HepG2 (cell line): Measurements from ENCODE around the gene FKBP5. TPM values are rescaled to one million over a fixed set of nuclear protein-coding genes. Genes with fewer than 3 reads are reported as not detected.

Experiments used
- ATAC-seq: fragments of 200-7000 bp; cut with Tn5 transposase; 3 replicates; pipeline ENCODE4 v1.9.1; 2020; ENCODE audit warnings: mild to moderate bottlenecking, moderate library complexity
- BruUV-seq: library from RNA; stranded (reverse); fragments of 400-500 nt; replicated peaks from 2 replicates; lab custom pipeline; 2021; lab: Mats Ljungman, UMichigan
- CTCF ChIA-PET: fragments of 300-600 bp; formaldehyde crosslinking; extraction: SDS; loops from one replicate; lab custom pipeline; 2021; ENCODE audit warnings: low total read pairs, inconsistent platforms, low intra/inter-chr PET ratio; lab: Yijun Ruan, JAX
- POLR2A ChIA-PET: fragments of 350-600 bp; sonication (Branson Sonifier 250); formaldehyde crosslinking; loops from one replicate; lab custom pipeline; 2020; ENCODE audit warnings: antibody characterized with exemption, inconsistent platforms; lab: Yijun Ruan, JAX
- DNase-seq: peaks from one replicate; pipeline ENCODE4 v3.0.0-alpha.2; 2015; ENCODE audit warnings: low spot score
- FAIRE-seq: peaks from 3 replicates; lab custom pipeline; 2011; peaks lifted over from hg19 to GRCh38; lab: Jason Lieb, UNC
- H2AFZ ChIP-seq: one replicate; pipeline ENCODE4 v1.6.1; 2011; ENCODE audit warnings: low read length, inconsistent platforms
- H3K27ac ChIP-seq: fragments of 300-600 bp; 3 replicates; pipeline ENCODE4 v1.8.0; 2011; ENCODE audit warnings: mixed run types, mild to moderate bottlenecking, mixed read lengths, low read length, inconsistent platforms; ENCODE audit not compliant: insufficient read depth; ENCODE audit errors: extremely low read length
- H3K27me3 ChIP-seq, 2 experiments: fragments of 200-600 bp in 1 of 2; 2 replicates in 1 of 2; 3 replicates in 1 of 2; pipeline versions ENCODE4 v1.6.0 to v1.8.0; 2011; ENCODE audit warnings: low read length in 2 of 2, mild to moderate bottlenecking in 2 of 2, moderate library complexity in 2 of 2, inconsistent platforms in 1 of 2; ENCODE audit not compliant: insufficient read depth in 2 of 2, control insufficient read depth in 1 of 2
- H3K36me3 ChIP-seq, 2 experiments: fragments of 200-600 bp in 1 of 2; replicated peaks in 1 of 2; 2 replicates in 1 of 2; 3 replicates in 1 of 2; pipeline versions ENCODE4 v1.5.1 to v1.8.0; 2011; ENCODE audit warnings: low read length in 2 of 2, inconsistent platforms in 1 of 2; ENCODE audit not compliant: insufficient read depth in 2 of 2, control insufficient read depth in 1 of 2
- H3K4me1 ChIP-seq: 2 replicates; pipeline ENCODE4 v1.5.1; 2012; ENCODE audit warnings: low read length, inconsistent platforms; ENCODE audit not compliant: insufficient read depth
- H3K4me2 ChIP-seq: 2 replicates; pipeline ENCODE4 v1.6.0; 2011; ENCODE audit warnings: low read depth, low read length, inconsistent platforms
- H3K4me3 ChIP-seq, 3 experiments: fragments of 200-600 bp in 1 of 3; sonication (generic), shearing (Covaris generic) in 1 of 3; replicated peaks in 1 of 3; 2 replicates each; pipeline ENCODE4 v1.5.1; 2011 to 2016; ENCODE audit warnings: low read length in 3 of 3, inconsistent platforms in 2 of 3, low read depth in 2 of 3, mild to moderate bottlenecking in 2 of 3, control low read depth in 1 of 3, mixed read lengths in 1 of 3; ENCODE audit not compliant: insufficient read depth in 1 of 3
- H3K79me2 ChIP-seq: one replicate; pipeline ENCODE4 v1.6.1; 2011; ENCODE audit warnings: low read length, inconsistent platforms; ENCODE audit not compliant: insufficient read depth
- H3K9ac ChIP-seq: 2 replicates; pipeline ENCODE4 v1.6.0; 2011; ENCODE audit warnings: mild to moderate bottlenecking, low read depth, low read length, inconsistent platforms; ENCODE audit not compliant: insufficient read depth
- H3K9me3 ChIP-seq: 2 replicates; pipeline ENCODE4 v1.5.1; 2012; ENCODE audit warnings: mild to moderate bottlenecking, low read length
- H4K20me1 ChIP-seq: 2 replicates; pipeline ENCODE4 v1.6.0; 2011; ENCODE audit warnings: inconsistent platforms, mild to moderate bottlenecking, low read length, moderate library complexity; ENCODE audit not compliant: insufficient read depth
- CEBPB ChIP-seq: IDR thresholded peaks from 2 replicates; pipeline ENCODE4 v1.6.1; 2011; ENCODE audit warnings: low read depth, low read length, improper control_type of control experiment, borderline replicate concordance
- CEBPG ChIP-seq: IDR thresholded peaks from 2 replicates; pipeline ENCODE4 v1.6.1; 2016
- FOSL1 ChIP-seq: sonication (generic); formaldehyde crosslinking; IDR thresholded peaks from 2 replicates; pipeline ENCODE4 v1.9.0; 2021; ENCODE audit warnings: missing genetic modification reagents, borderline replicate concordance
- FOSL2 ChIP-seq: sonication (generic); formaldehyde crosslinking; IDR thresholded peaks from 2 replicates; pipeline ENCODE4 v1.4.0; 2020; ENCODE audit warnings: missing genetic modification reagents
- MAFF ChIP-seq: IDR thresholded peaks from 2 replicates; pipeline ENCODE4 v1.6.1; 2011; ENCODE audit warnings: low read depth, low read length, improper control_type of control experiment
- MAFK ChIP-seq, 2 experiments: IDR thresholded peaks in 1 of 2; conservative IDR thresholded peaks in 1 of 2; 2 replicates each; pipeline ENCODE4 v1.6.1; 2011; ENCODE audit warnings: improper control_type of control experiment in 2 of 2, low read length in 2 of 2
- MTF2 ChIP-seq: sonication (generic); formaldehyde crosslinking; IDR thresholded peaks from 2 replicates; pipeline ENCODE4 v1.5.0; 2020; ENCODE audit warnings: missing genetic modification reagents, borderline replicate concordance
- RARA ChIP-seq: IDR thresholded peaks from 2 replicates; pipeline ENCODE4 v1.6.1; 2016; ENCODE audit warnings: missing genetic modification reagents, missing compliant biosample characterization
- SAP130 ChIP-seq: IDR thresholded peaks from 2 replicates; pipeline ENCODE4 v1.6.1; 2016; ENCODE audit warnings: low read depth
- ZNF30 ChIP-seq: sonication (generic); formaldehyde crosslinking; IDR thresholded peaks from 2 replicates; pipeline ENCODE4 v1.5.0; 2020; ENCODE audit warnings: mild to moderate bottlenecking, missing genetic modification reagents
- ZNF530 ChIP-seq: sonication (generic); formaldehyde crosslinking; IDR thresholded peaks from 2 replicates; pipeline ENCODE4 v1.5.0; 2020; ENCODE audit warnings: low read depth, mild to moderate bottlenecking, missing genetic modification reagents
- WGBS: methylation state at CpG from one replicate; pipeline ENCODE4 v1.1.6; 2017; ENCODE audit warnings: low lambda C conversion rate; 5-methylcytosine and 5-hydroxymethylcytosine counted together
- in situ Hi-C: cut with HindIII; loops from 2 replicates; pipeline ENCODE4 v1.10.0; 2017; ENCODE audit warnings: low pct_unique_long_range_greater_than_20kb; ENCODE audit not compliant: extremely low pct_ligation_motif_present
- intact Hi-C: fragments of 100-400 bp; cut with micrococcal nuclease; formaldehyde crosslinking; loops from one replicate; pipeline ENCODE4 v1.10.0; 2022; ENCODE audit not compliant: unreplicated experiment
- polyA plus RNA-seq, 8 experiments: library from polyadenylated mRNA; depleted of rRNA in 3 of 8; stranded (reverse) in 7 of 8; unstranded in 1 of 8; fragments of >200 nt; fragmentation: Illumina TruSeq in 4 of 8; extraction: Trizol in 4 of 8; gene quantifications; 2 replicates each; pipeline versions ENCODE4 v1.2.1 to v1.2.3, GENCODE V29; 2011 to 2016; ENCODE audit warnings: low read depth in 4 of 8, missing spikeins in 1 of 8, mixed read lengths in 1 of 8; ENCODE audit not compliant: insufficient read depth in 1 of 8
- total RNA-seq, 5 experiments: library from RNA; depleted of rRNA; stranded (reverse); fragments of >200 nt; fragmentation: Illumina TruSeq; extraction: Trizol; gene quantifications; 2 replicates each; pipeline ENCODE4 v1.2.3, GENCODE V29; 2016; ENCODE audit warnings: low read depth in 1 of 5
- TF ChIP-seq, protein P1 (sequence below): sonication (generic); formaldehyde crosslinking; IDR thresholded peaks from 2 replicates; pipeline ENCODE4 v1.4.0; 2020; ENCODE audit warnings: missing genetic modification reagents

The FKBP5 gene
- total and polyA plus RNA-seq, 2 of the 13 experiments (the other 11 are each of a cell fraction or from before 2014, with no cell fraction given), result 8.0 to 17.4 TPM

DNA sequence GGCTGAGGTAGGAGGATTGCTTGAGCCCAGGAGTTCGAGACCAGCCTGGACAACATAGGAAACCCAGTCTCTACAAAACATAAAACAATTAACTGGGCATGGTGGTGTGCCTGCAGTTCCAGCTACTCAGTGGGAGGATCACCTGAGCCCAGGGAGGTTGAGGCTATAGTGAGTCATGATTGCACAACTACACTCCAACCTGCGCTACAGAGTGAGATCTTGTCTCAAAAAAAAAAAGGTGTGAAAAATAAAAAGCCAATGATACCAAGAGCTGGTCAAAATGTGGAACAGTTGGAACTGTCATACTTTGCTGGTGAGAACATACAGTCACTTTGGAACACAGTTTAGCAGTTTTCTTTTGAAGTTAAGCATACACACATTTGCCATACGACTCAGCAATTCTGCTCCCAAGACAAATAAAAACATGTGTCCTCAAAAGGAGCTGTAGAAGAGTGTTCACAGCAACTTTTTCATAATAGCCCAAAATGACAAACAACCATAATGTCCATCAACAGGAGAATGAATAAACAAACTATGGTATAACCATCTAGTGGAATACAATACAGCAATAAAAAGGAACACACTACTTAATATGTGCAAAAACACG, 21.6 kb upstream of the FKBP5 start:
- Histone ChIP-seq H3K36me3 (no peaks in the 10 kb centered on the region), H3K4me2 (no peak overlapping the region), H3K79me2 (no peaks in the 10 kb centered on the region), H3K9ac (no peak overlapping the region), H3K9me3 (no peaks in the 10 kb centered on the region), H3K27ac (no peak overlapping the region), H2AFZ (no peak overlapping the region), H3K4me3 (no peak overlapping the region), H3K4me1 (peaks cover 25% of the 10 kb centered on the region), H3K27me3 (no peaks in the 10 kb centered on the region), H4K20me1 (no peaks in the 10 kb centered on the region)
- BruUV-seq, result no TSS peak
- ChIA-PET POLR2A (no interaction called here), CTCF (no interaction called here)
- in situ Hi-C loops, result no loop called here
- TF ChIP-seq MAFK (conservative IDR thresholded peaks at IDR 0.05 in 1 of 2, IDR thresholded peaks at IDR 0.05 in 1 of 2; ENCODE audit: low read length in 2 of 2) (peak; percentile 54 to 59; a peak in 3 of 4 replicates), FOSL1 (CRISPR knock-in tag) (0 out of 2 replicates have a peak, but pooled peaks have one; percentile 11), FOSL2 (CRISPR knock-in tag) (peak; percentile 91), CEBPB (peak; percentile 93), SAP130 (CRISPR knock-in tag) (0 out of 2 replicates have a peak, but pooled peaks have one; percentile 17), MTF2 (no peak), ZNF30 (no peak), RARA (CRISPR knock-in tag) (0 out of 2 replicates have a peak, but pooled peaks have one; percentile 22), ZNF530 (CRISPR knock-in tag) (no peak), CEBPG (peak; percentile 81), MAFF (peak; percentile 42; the same call in 1 of the 2 replicates)
- TF ChIP-seq, protein P1, sequence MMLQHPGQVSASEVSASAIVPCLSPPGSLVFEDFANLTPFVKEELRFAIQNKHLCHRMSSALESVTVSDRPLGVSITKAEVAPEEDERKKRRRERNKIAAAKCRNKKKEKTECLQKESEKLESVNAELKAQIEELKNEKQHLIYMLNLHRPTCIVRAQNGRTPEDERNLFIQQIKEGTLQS (CRISPR knock-in tag), result peak; percentile 66; the same call in 1 of the 2 replicates
- ATAC-seq (peak; percentile 40; the same call in 1 of the 3 replicates), FAIRE-seq (peak; percentile 54), DNase-seq (no peak)
- intact Hi-C loops, result no loop called here
- WGBS, result 26% methylated on average over 4 of the region's 4 CpGs
